ENCODE results near the gene PTH1R. TPM values are rescaled to one million over a fixed set of nuclear protein-coding genes. Genes with fewer than 3 reads are reported as not detected.

The PTH1R gene
- total and polyA plus RNA-seq, 10 of the 15 experiments (the other 5 are each of a cell fraction or from before 2014, with no cell fraction given), result not detected

DNA sequence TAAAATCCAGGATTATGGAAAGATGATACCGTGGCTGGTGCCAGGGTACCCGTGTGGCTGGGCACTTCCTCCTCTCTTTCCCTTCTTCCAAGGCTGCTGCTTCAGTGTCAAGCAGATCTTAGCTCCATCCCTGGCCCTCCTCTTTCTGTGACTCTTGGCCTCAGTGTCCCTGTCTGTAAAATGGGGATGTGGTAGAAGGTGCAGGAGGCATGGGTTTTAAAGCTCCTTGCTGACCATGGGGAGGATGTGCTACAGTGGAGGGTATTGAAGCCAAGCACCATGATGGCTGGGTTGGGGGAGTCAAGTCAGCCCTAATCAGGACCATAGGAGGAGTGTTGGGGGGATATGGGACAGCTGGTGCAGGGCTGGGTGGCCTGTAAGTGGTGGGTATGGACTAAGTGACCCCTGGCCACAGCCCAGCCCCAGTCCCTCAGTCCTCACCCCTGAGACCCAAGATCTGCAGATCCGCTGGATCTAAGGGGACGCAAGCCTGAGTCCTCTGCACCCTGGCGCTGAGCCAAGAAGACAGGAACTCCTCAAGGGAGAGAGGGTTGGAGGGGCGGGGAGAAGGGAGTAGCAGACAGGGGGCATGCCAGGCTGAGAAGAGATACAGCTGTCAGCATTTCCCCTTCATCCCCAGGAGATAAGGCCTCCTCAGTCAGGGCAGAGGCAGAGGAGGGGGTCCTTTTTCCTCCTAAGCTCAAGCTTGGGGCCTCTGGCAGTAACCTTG lies 12.0 kb downstream of the PTH1R start:
- no TSS peak for BruUV-seq (replicated peaks)
- no peak overlapping the region for H3K9ac ChIP-seq (ENCODE audit: control insufficient read depth, insufficient read depth, low read length)
- no peak overlapping the region for H3K27ac ChIP-seq (ENCODE audit: control insufficient read depth, insufficient read depth)
- ChIA-PET SMC1A (ENCODE audit: uncharacterized antibody, unreplicated experiment) (no interaction called here), CTCF (interaction anchor here (0.6 to 2.6 kb wide), 3 partner anchors 22 to 64 kb away, joined by 3 to 8 read pairs (median 3); no protein-coding TSS in a partner anchor), POLR2A (no interaction called here), RAD21 (ENCODE audit: unreplicated experiment) (interaction anchor here (1.3 kb wide), 1 partner anchor 22 kb away, joined by 4 read pairs; no protein-coding TSS in a partner anchor)
- H3K27me3 ChIP-seq (replicated peaks in 1 of 2; ENCODE audit: control insufficient read depth in 2 of 2, insufficient read depth in 2 of 2, low read length in 1 of 2), result peaks cover 3 to 8% of the 10 kb centered on the region in 2 experiments
- no peak overlapping the region for H2AFZ ChIP-seq (ENCODE audit: control insufficient read depth, low read depth, low read length)
- WGBS (ENCODE audit: insufficient coverage, insufficient replicate concordance, low lambda C conversion rate, missing lambda C conversion rate), result 16% methylated on average over 4 of the region's 6 CpGs
- intact Hi-C loops (cut with micrococcal nuclease; ENCODE audit: unreplicated experiment) (no loop called here), in situ Hi-C loops (cut with MboI) (no loop called here)
- H3K79me2 ChIP-seq (ENCODE audit: control insufficient read depth, insufficient read depth, low read length), result no peaks in the 10 kb centered on the region
- no peak for DNase-seq (ENCODE audit: low read depth, low spot score)
- H4K20me1 ChIP-seq (ENCODE audit: control insufficient read depth, insufficient read depth), result peaks cover 3% of the 10 kb centered on the region; the same call in 1 of the 2 replicates
- TF ChIP-seq, protein P1, sequence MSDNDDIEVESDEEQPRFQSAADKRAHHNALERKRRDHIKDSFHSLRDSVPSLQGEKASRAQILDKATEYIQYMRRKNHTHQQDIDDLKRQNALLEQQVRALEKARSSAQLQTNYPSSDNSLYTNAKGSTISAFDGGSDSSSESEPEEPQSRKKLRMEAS (IDR thresholded peaks at IDR 0.05; ENCODE audit: low read depth, low read length), result no peak
- TF ChIP-seq KLF5 (IDR thresholded peaks at IDR 0.05; ENCODE audit: partially characterized antibody) (no peak), CHD4 (IDR thresholded peaks at IDR 0.05) (no peak), SUPT20H (IDR thresholded peaks at IDR 0.05; ENCODE audit: borderline replicate concordance, control insufficient read depth, low read depth, low read length) (no peak), HDGF (IDR thresholded peaks at IDR 0.05) (no peak), ETV6 (conservative IDR thresholded peaks at IDR 0.05 in 1 of 2, IDR thresholded peaks at IDR 0.05 in 1 of 2; ENCODE audit: borderline replicate concordance in 1 of 2, low read depth in 1 of 2) (no peak), MXI1 (IDR thresholded peaks at IDR 0.05; ENCODE audit: low read depth, low read length) (no peak), CBX5 (IDR thresholded peaks at IDR 0.05; ENCODE audit: low read depth) (no peak), PAX8 (IDR thresholded peaks at IDR 0.05) (no peak)
- TF ChIP-seq, protein P2, sequence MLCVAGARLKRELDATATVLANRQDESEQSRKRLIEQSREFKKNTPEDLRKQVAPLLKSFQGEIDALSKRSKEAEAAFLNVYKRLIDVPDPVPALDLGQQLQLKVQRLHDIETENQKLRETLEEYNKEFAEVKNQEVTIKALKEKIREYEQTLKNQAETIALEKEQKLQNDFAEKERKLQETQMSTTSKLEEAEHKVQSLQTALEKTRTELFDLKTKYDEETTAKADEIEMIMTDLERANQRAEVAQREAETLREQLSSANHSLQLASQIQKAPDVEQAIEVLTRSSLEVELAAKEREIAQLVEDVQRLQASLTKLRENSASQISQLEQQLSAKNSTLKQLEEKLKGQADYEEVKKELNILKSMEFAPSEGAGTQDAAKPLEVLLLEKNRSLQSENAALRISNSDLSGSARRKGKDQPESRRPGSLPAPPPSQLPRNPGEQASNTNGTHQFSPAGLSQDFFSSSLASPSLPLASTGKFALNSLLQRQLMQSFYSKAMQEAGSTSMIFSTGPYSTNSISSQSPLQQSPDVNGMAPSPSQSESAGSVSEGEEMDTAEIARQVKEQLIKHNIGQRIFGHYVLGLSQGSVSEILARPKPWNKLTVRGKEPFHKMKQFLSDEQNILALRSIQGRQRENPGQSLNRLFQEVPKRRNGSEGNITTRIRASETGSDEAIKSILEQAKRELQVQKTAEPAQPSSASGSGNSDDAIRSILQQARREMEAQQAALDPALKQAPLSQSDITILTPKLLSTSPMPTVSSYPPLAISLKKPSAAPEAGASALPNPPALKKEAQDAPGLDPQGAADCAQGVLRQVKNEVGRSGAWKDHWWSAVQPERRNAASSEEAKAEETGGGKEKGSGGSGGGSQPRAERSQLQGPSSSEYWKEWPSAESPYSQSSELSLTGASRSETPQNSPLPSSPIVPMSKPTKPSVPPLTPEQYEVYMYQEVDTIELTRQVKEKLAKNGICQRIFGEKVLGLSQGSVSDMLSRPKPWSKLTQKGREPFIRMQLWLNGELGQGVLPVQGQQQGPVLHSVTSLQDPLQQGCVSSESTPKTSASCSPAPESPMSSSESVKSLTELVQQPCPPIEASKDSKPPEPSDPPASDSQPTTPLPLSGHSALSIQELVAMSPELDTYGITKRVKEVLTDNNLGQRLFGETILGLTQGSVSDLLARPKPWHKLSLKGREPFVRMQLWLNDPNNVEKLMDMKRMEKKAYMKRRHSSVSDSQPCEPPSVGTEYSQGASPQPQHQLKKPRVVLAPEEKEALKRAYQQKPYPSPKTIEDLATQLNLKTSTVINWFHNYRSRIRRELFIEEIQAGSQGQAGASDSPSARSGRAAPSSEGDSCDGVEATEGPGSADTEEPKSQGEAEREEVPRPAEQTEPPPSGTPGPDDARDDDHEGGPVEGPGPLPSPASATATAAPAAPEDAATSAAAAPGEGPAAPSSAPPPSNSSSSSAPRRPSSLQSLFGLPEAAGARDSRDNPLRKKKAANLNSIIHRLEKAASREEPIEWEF (IDR thresholded peaks at IDR 0.05; ENCODE audit: insufficient replicate concordance, low read depth, low read length), result no peak
- TF ChIP-seq, protein P3, sequence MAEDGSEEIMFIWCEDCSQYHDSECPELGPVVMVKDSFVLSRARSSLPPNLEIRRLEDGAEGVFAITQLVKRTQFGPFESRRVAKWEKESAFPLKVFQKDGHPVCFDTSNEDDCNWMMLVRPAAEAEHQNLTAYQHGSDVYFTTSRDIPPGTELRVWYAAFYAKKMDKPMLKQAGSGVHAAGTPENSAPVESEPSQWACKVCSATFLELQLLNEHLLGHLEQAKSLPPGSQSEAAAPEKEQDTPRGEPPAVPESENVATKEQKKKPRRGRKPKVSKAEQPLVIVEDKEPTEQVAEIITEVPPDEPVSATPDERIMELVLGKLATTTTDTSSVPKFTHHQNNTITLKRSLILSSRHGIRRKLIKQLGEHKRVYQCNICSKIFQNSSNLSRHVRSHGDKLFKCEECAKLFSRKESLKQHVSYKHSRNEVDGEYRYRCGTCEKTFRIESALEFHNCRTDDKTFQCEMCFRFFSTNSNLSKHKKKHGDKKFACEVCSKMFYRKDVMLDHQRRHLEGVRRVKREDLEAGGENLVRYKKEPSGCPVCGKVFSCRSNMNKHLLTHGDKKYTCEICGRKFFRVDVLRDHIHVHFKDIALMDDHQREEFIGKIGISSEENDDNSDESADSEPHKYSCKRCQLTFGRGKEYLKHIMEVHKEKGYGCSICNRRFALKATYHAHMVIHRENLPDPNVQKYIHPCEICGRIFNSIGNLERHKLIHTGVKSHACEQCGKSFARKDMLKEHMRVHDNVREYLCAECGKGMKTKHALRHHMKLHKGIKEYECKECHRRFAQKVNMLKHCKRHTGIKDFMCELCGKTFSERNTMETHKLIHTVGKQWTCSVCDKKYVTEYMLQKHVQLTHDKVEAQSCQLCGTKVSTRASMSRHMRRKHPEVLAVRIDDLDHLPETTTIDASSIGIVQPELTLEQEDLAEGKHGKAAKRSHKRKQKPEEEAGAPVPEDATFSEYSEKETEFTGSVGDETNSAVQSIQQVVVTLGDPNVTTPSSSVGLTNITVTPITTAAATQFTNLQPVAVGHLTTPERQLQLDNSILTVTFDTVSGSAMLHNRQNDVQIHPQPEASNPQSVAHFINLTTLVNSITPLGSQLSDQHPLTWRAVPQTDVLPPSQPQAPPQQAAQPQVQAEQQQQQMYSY (CRISPR knock-in tag; IDR thresholded peaks at IDR 0.05), result no peak
- TF ChIP-seq, protein P4, sequence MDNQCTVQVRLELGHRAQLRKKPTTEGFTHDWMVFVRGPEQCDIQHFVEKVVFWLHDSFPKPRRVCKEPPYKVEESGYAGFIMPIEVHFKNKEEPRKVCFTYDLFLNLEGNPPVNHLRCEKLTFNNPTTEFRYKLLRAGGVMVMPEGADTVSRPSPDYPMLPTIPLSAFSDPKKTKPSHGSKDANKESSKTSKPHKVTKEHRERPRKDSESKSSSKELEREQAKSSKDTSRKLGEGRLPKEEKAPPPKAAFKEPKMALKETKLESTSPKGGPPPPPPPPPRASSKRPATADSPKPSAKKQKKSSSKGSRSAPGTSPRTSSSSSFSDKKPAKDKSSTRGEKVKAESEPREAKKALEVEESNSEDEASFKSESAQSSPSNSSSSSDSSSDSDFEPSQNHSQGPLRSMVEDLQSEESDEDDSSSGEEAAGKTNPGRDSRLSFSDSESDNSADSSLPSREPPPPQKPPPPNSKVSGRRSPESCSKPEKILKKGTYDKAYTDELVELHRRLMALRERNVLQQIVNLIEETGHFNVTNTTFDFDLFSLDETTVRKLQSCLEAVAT (IDR thresholded peaks at IDR 0.05), result no peak
- H3K4me1 ChIP-seq (ENCODE audit: control insufficient read depth, insufficient read depth, low read length), result no peaks in the 10 kb centered on the region; the same call in 1 of the 2 replicates
- no peaks in the 10 kb centered on the region for H3K9me3 ChIP-seq (replicated peaks; ENCODE audit: control insufficient read depth, insufficient read depth, low read length)
- ATAC-seq, result no peak
- no peak overlapping the region for H3K4me3 ChIP-seq
- no peaks in the 10 kb centered on the region for H3K36me3 ChIP-seq (ENCODE audit: control insufficient read depth in 2 of 2, insufficient read depth in 2 of 2, low read length in 1 of 2)
- FAIRE-seq, result no peak
- no peak overlapping the region for H3K4me2 ChIP-seq (ENCODE audit: control insufficient read depth, insufficient read depth)

Data from GM12878 (cell line).